NCI-H2107 (cell line): Measurements from ENCODE around the gene DYNLT5.
"Not testable (repeated sequence)": the region's sequence is repeated elsewhere in the genome, so short reads cannot be mapped to it uniquely, and the experiment has no call there.

Experiments
- DNase-seq: peaks from one replicate; lab custom pipeline; 2025; lab: John Stamatoyannopoulos, UW

The DYNLT5 gene

GRCh38 chr1:66752000-66752592 lies at the start of gene DYNLT5:
Gene DYNLT5 (plus strand): TSS chr1:66752459. CDS start chr1:66754659, 2,200 bp downstream.
- no peak for DNase-seq

GRCh38 chr1:66704177-66704875 lies 47.9 kb upstream of the DYNLT5 start:
- no peak for DNase-seq

- no peak for DNase-seq
Measured at GRCh38 chr1:66705110-66705509, 47.1 kb upstream of the DYNLT5 start.

- no peak for DNase-seq
Measured at GRCh38 chr1:66711420-66711819, 40.8 kb upstream of the DYNLT5 start.

- DNase-seq, result no peak
Measured at GRCh38 chr1:66712839-66713238, 39.4 kb upstream of the DYNLT5 start.

GRCh38 chr1:66723985-66724384 lies 28.3 kb upstream of the DYNLT5 start:
- no peak for DNase-seq

- DNase-seq, result peak; percentile 91
Measured at GRCh38 chr1:66725885-66726665, 26.2 kb upstream of the DYNLT5 start.

- no peak for DNase-seq
Measured at GRCh38 chr1:66728021-66728420, 24.2 kb upstream of the DYNLT5 start.

GRCh38 chr1:66728716-66729115 lies 23.5 kb upstream of the DYNLT5 start:
- DNase-seq, result not testable (repeated sequence)

GRCh38 chr1:66729119-66729518 lies 23.1 kb upstream of the DYNLT5 start:
- no peak for DNase-seq

GRCh38 chr1:66729523-66729922 lies 22.7 kb upstream of the DYNLT5 start:
- no peak for DNase-seq

GRCh38 chr1:66730462-66730861 lies 21.8 kb upstream of the DYNLT5 start:
- no peak for DNase-seq

- no peak for DNase-seq
Measured at GRCh38 chr1:66731170-66731865, 20.9 kb upstream of the DYNLT5 start.

GRCh38 chr1:66732407-66733166 lies 19.7 kb upstream of the DYNLT5 start:
- no peak for DNase-seq

GRCh38 chr1:66733348-66734017 lies 18.8 kb upstream of the DYNLT5 start:
- no peak for DNase-seq

- not testable (repeated sequence) for DNase-seq
Measured at GRCh38 chr1:66734531-66734930, 17.7 kb upstream of the DYNLT5 start.

GRCh38 chr1:66737836-66738235 lies 14.4 kb upstream of the DYNLT5 start:
- DNase-seq, result no peak

- DNase-seq, result no peak
Measured at GRCh38 chr1:66739401-66740157, 12.7 kb upstream of the DYNLT5 start.

- DNase-seq, result no peak
Measured at GRCh38 chr1:66745451-66745850, 6.8 kb upstream of the DYNLT5 start.

- no peak for DNase-seq
Measured at GRCh38 chr1:66747501-66747900, 4.8 kb upstream of the DYNLT5 start.
